Peyer's patch (tissue), 4 donors: ENCODE measurements around the gene MCTP2.

ENCODE experiments used
- CTCF ChIP-seq, 6 experiments: fragments of 450-650 bp in 4 of 6; fragments of 200-600 bp in 2 of 6; sonication (generic) in 1 of 6; IDR thresholded peaks; one replicate each; pipeline ENCODE4 v1.5.1; 2017 to 2019; ENCODE audit warnings: antibody characterized with exemption in 6 of 6, mild to moderate bottlenecking in 3 of 6, moderate library complexity in 1 of 6
- POLR2A ChIP-seq, 2 donors: fragments of 450-650 bp; IDR thresholded peaks; one replicate each; pipeline ENCODE4 v1.5.1; 2017; ENCODE audit warnings: antibody characterized with exemption in 2 of 2, mild to moderate bottlenecking in 2 of 2, moderate library complexity in 2 of 2

GRCh38 chr15:94233441-94233840, 2.1 kb downstream of the MCTP2 start:
- TF ChIP-seq CTCF (IDR thresholded peaks at IDR 0.05) (no peak), POLR2A (IDR thresholded peaks at IDR 0.05) (no peak)
